ENCODE data around the gene OSBPL10. TPM values are rescaled to one million over a fixed set of nuclear protein-coding genes. Genes with fewer than 3 reads are reported as not detected.
A peak's percentile ranks its signal among the peaks of the same experiment; 100 is the strongest.

Gene OSBPL10
- total RNA-seq, 1 donor from 2014 or later, result 8.4 TPM

- H3K4me3 Mint-ChIP-seq, result no peak overlapping the region
- H3K4me1 Mint-ChIP-seq, result no peaks in the 10 kb centered on the region
- TF ChIP-seq CTCF (IDR thresholded peaks at IDR 0.05) (no peak), EZH2 (IDR thresholded peaks at IDR 0.05) (no peak), EZH2phosphoT487 (IDR thresholded peaks at IDR 0.05) (no peak)
Measured at GRCh38 chr3:32021748-32022147, 40.7 kb upstream of the OSBPL10 start.

GRCh38 chr3:32021155-32021554 lies 40.1 kb upstream of the OSBPL10 start:
- H3F3A ChIP-seq (ENCODE audit: low read depth), result no peaks in the 10 kb centered on the region
- no peak overlapping the region for H3K4me2 ChIP-seq
- no peaks in the 10 kb centered on the region for H3K27me3 ChIP-seq
- H3K27ac ChIP-seq, result no peak overlapping the region
- Mint-ChIP-seq H3K9me3 (no peaks in the 10 kb centered on the region), H3K27ac (no peak overlapping the region), H3K4me3 (no peak overlapping the region), H3K36me3 (no peaks in the 10 kb centered on the region), H3K27me3 (ENCODE audit: insufficient read depth, low read depth) (no peaks in the 10 kb centered on the region), H3K4me1 (no peaks in the 10 kb centered on the region)
- H3K9ac ChIP-seq, result no peak overlapping the region
- H3K4me3 ChIP-seq, result no peak overlapping the region
- DNase-seq (ENCODE audit: low spot score), result no peak
- H3K79me2 ChIP-seq (ENCODE audit: low read depth), result no peaks in the 10 kb centered on the region
- no peak for TF ChIP-seq CTCF (IDR thresholded peaks at IDR 0.05)
- TF ChIP-seq EZH2 (IDR thresholded peaks at IDR 0.05), result no peak
- TF ChIP-seq EZH2phosphoT487 (IDR thresholded peaks at IDR 0.05), result no peak
- H3K9me3 ChIP-seq (ENCODE audit: low read depth), result no peaks in the 10 kb centered on the region
- H3K4me1 ChIP-seq, result no peaks in the 10 kb centered on the region
- no peaks in the 10 kb centered on the region for H3K36me3 ChIP-seq
- H2AFZ ChIP-seq (replicated peaks), result no peak overlapping the region
- no peaks in the 10 kb centered on the region for H4K20me1 ChIP-seq (ENCODE audit: low read depth)

More at GRCh38 chr3:32021748-32022147, 40.7 kb upstream of the OSBPL10 start:
- H3K9ac ChIP-seq, result no peak overlapping the region
- Mint-ChIP-seq H3K27ac (no peak overlapping the region), H3K36me3 (no peaks in the 10 kb centered on the region), H3K27me3 (ENCODE audit: insufficient read depth, low read depth) (no peaks in the 10 kb centered on the region), H3K9me3 (no peaks in the 10 kb centered on the region)
- H3F3A ChIP-seq (ENCODE audit: low read depth), result no peaks in the 10 kb centered on the region
- no peaks in the 10 kb centered on the region for H3K36me3 ChIP-seq
- H3K4me3 ChIP-seq, result no peak overlapping the region
- no peaks in the 10 kb centered on the region for H3K4me1 ChIP-seq
- H2AFZ ChIP-seq (replicated peaks), result no peak overlapping the region
- H3K4me2 ChIP-seq, result no peak overlapping the region
- no peak overlapping the region for H3K27ac ChIP-seq
- H3K79me2 ChIP-seq (ENCODE audit: low read depth), result no peaks in the 10 kb centered on the region
- no peaks in the 10 kb centered on the region for H4K20me1 ChIP-seq (ENCODE audit: low read depth)
- no peak for DNase-seq (ENCODE audit: low spot score)
- H3K27me3 ChIP-seq, result no peaks in the 10 kb centered on the region
- no peaks in the 10 kb centered on the region for H3K9me3 ChIP-seq (ENCODE audit: low read depth)

GRCh38 chr3:32018757-32019564 lies 37.9 kb upstream of the OSBPL10 start:
- H3K36me3 Mint-ChIP-seq, result no peaks in the 10 kb centered on the region
- Histone ChIP-seq H3K4me3 (no peak overlapping the region), H3K9me3 (ENCODE audit: low read depth) (no peaks in the 10 kb centered on the region), H3K4me2 (no peak overlapping the region), H3K36me3 (no peaks in the 10 kb centered on the region), H4K20me1 (ENCODE audit: low read depth) (no peaks in the 10 kb centered on the region), H3K9ac (no peak overlapping the region), H3K4me1 (no peaks in the 10 kb centered on the region), H3K27me3 (no peaks in the 10 kb centered on the region), H3K27ac (no peak overlapping the region), H2AFZ (replicated peaks) (no peak overlapping the region), H3F3A (ENCODE audit: low read depth) (no peaks in the 10 kb centered on the region), H3K79me2 (ENCODE audit: low read depth) (no peaks in the 10 kb centered on the region)
- H3K27ac Mint-ChIP-seq, result no peak overlapping the region
- peak; percentile 63 for DNase-seq (ENCODE audit: low spot score)
- no peaks in the 10 kb centered on the region for H3K4me1 Mint-ChIP-seq
- no peaks in the 10 kb centered on the region for H3K27me3 Mint-ChIP-seq (ENCODE audit: insufficient read depth, low read depth)
- H3K9me3 Mint-ChIP-seq, result peaks cover 2% of the 10 kb centered on the region
- H3K4me3 Mint-ChIP-seq, result no peak overlapping the region
- TF ChIP-seq EZH2 (IDR thresholded peaks at IDR 0.05), result no peak
- no peak for TF ChIP-seq EZH2phosphoT487 (IDR thresholded peaks at IDR 0.05)
- TF ChIP-seq CTCF (IDR thresholded peaks at IDR 0.05), result peak; percentile 79

Measured in neural progenitor cell (in vitro differentiated cells).